ENCODE results near the gene ELF5.
A peak's percentile ranks its signal among the peaks of the same experiment; 100 is the strongest.

ELF5 gene

GRCh38 chr11:34513682-34514449 lies at the start of gene ELF5:
TSS of gene ELF5 (minus strand) at chr11:34513794. CDS start at chr11:34505749, 8,045 bp downstream.
- DNase-seq (ENCODE audit: low read depth): no peak

- no peak for DNase-seq (ENCODE audit: low read depth)
Observed at GRCh38 chr11:34562976-34563375, 49.4 kb upstream of the ELF5 start.

- peak; percentile 7 for DNase-seq (ENCODE audit: low read depth)
Observed at GRCh38 chr11:34560511-34560910, 46.9 kb upstream of the ELF5 start.

GRCh38 chr11:34558673-34559072 lies 45.1 kb upstream of the ELF5 start:
- peak; percentile 40 for DNase-seq (ENCODE audit: low read depth)

GRCh38 chr11:34558211-34558610 lies 44.6 kb upstream of the ELF5 start:
- DNase-seq (ENCODE audit: low read depth): no peak

GRCh38 chr11:34552270-34552669 lies 38.7 kb upstream of the ELF5 start:
- no peak for DNase-seq (ENCODE audit: low read depth)

GRCh38 chr11:34549271-34549670 lies 35.7 kb upstream of the ELF5 start:
- no peak for DNase-seq (ENCODE audit: low read depth)

GRCh38 chr11:34548278-34548677 lies 34.7 kb upstream of the ELF5 start:
- no peak for DNase-seq (ENCODE audit: low read depth)

- no peak for DNase-seq (ENCODE audit: low read depth)
Observed at GRCh38 chr11:34546511-34547209, 33.1 kb upstream of the ELF5 start.

- DNase-seq (ENCODE audit: low read depth): no peak
Observed at GRCh38 chr11:34542089-34542488, 28.5 kb upstream of the ELF5 start.

- DNase-seq (ENCODE audit: low read depth): no peak
Observed at GRCh38 chr11:34540870-34541269, 27.3 kb upstream of the ELF5 start.

- DNase-seq (ENCODE audit: low read depth): no peak
Observed at GRCh38 chr11:34537636-34538035, 24.0 kb upstream of the ELF5 start.

GRCh38 chr11:34536056-34536455 lies 22.5 kb upstream of the ELF5 start:
- DNase-seq (ENCODE audit: low read depth): no peak

GRCh38 chr11:34534826-34535225 lies 21.2 kb upstream of the ELF5 start:
- no peak for DNase-seq (ENCODE audit: low read depth)

- no peak for DNase-seq (ENCODE audit: low read depth)
Observed at GRCh38 chr11:34531663-34532062, 18.1 kb upstream of the ELF5 start.

- no peak for DNase-seq (ENCODE audit: low read depth)
Observed at GRCh38 chr11:34530545-34531234, 17.1 kb upstream of the ELF5 start.

- DNase-seq (ENCODE audit: low read depth): no peak
Observed at GRCh38 chr11:34529643-34530042, 16.0 kb upstream of the ELF5 start.

- no peak for DNase-seq (ENCODE audit: low read depth)
Observed at GRCh38 chr11:34528072-34528471, 14.5 kb upstream of the ELF5 start.

- DNase-seq (ENCODE audit: low read depth): no peak
Observed at GRCh38 chr11:34525888-34526657, 12.5 kb upstream of the ELF5 start.

GRCh38 chr11:34525098-34525497 lies 11.5 kb upstream of the ELF5 start:
- no peak for DNase-seq (ENCODE audit: low read depth)

GRCh38 chr11:34524696-34525095 lies 11.1 kb upstream of the ELF5 start:
- DNase-seq (ENCODE audit: low read depth): no peak

GRCh38 chr11:34523053-34523452 lies 9.5 kb upstream of the ELF5 start:
- no peak for DNase-seq (ENCODE audit: low read depth)

Measured in amniotic epithelial cell (primary cell).